GM18498 (cell line): ENCODE results near the gene MADCAM1.

Experiments used
- ATAC-seq: cut with Tn5 transposase; IDR thresholded peaks from one replicate; pipeline ENCODE4 v1.9.1; 2021; ENCODE audit warnings: mild to moderate bottlenecking, moderate library complexity; ENCODE audit not compliant: unreplicated experiment

Gene MADCAM1

GRCh38 chr19:488505-489417, 7.5 kb upstream of the MADCAM1 start:
- peak; percentile 84 for ATAC-seq

GRCh38 chr19:489418-490196, 6.7 kb upstream of the MADCAM1 start:
- ATAC-seq: no peak

GRCh38 chr19:491146-491741, 5.0 kb upstream of the MADCAM1 start:
- no peak for ATAC-seq

- ATAC-seq: no peak
Measured at GRCh38 chr19:492091-492531, 4.2 kb upstream of the MADCAM1 start.

GRCh38 chr19:493391-494170, 2.7 kb upstream of the MADCAM1 start:
- ATAC-seq: no peak

GRCh38 chr19:494171-495080, 1.9 kb upstream of the MADCAM1 start:
- no peak for ATAC-seq

GRCh38 chr19:495081-495401, 1.2 kb upstream of the MADCAM1 start:
- ATAC-seq: no peak

- ATAC-seq: no peak
Measured at GRCh38 chr19:495402-496111, 729 bp upstream of the MADCAM1 start.

- no peak for ATAC-seq
Measured at GRCh38 chr19:496986-497385, 700 bp downstream of the MADCAM1 start.

- ATAC-seq: no peak
Measured at GRCh38 chr19:497491-497868, 1.2 kb downstream of the MADCAM1 start.

GRCh38 chr19:497869-498510, 1.7 kb downstream of the MADCAM1 start:
- ATAC-seq: no peak

- no peak for ATAC-seq
Measured at GRCh38 chr19:498511-498891, 2.2 kb downstream of the MADCAM1 start.

GRCh38 chr19:498977-499623, 2.8 kb downstream of the MADCAM1 start:
- ATAC-seq: no peak

- ATAC-seq: no peak
Measured at GRCh38 chr19:501646-502045, 5.4 kb downstream of the MADCAM1 start.

- ATAC-seq: no peak
Measured at GRCh38 chr19:504616-505015, 8.3 kb downstream of the MADCAM1 start.

- ATAC-seq: peak; percentile 72
Measured at GRCh38 chr19:506404-507285, 10.4 kb downstream of the MADCAM1 start.
